ENCODE data around the gene RNF135.
"Not testable (repeated sequence)": the region's sequence is repeated elsewhere in the genome, so short reads cannot be mapped to it uniquely, and the experiment has no call there.

Gene RNF135

DNA sequence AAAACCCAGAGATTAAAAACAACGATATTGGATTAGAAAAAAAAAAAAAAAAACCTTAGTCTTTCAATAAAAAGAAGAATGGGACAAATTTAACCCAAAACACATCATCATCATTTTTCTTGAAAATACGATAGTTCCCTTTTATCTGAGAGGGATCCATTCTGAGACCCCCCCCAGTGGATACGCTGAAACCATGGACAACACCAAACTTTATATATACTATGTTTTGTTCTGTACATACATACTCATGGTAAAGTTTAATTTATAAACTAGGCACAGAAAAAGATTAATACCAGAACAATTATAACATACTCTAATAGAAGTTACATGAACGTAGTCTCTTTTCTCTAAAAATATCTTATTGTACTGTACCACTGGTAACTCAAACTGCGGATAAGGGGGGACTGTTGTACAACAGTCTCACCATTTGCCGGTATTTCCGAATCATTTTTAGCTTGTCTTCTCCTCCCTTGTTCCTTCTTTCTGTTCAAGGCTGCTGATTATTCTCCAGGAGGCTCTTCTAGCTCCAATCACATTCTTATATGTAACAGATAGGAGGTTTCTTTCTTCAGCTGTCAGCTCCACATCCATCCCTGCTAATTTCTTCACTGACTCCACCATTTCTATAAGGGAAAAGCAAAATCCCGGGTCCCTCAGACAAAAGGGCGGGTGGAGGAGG lies 37.0 kb downstream of the RNF135 start:
- TF ChIP-seq, protein P1, sequence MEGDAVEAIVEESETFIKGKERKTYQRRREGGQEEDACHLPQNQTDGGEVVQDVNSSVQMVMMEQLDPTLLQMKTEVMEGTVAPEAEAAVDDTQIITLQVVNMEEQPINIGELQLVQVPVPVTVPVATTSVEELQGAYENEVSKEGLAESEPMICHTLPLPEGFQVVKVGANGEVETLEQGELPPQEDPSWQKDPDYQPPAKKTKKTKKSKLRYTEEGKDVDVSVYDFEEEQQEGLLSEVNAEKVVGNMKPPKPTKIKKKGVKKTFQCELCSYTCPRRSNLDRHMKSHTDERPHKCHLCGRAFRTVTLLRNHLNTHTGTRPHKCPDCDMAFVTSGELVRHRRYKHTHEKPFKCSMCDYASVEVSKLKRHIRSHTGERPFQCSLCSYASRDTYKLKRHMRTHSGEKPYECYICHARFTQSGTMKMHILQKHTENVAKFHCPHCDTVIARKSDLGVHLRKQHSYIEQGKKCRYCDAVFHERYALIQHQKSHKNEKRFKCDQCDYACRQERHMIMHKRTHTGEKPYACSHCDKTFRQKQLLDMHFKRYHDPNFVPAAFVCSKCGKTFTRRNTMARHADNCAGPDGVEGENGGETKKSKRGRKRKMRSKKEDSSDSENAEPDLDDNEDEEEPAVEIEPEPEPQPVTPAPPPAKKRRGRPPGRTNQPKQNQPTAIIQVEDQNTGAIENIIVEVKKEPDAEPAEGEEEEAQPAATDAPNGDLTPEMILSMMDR (IDR thresholded peaks at IDR 0.05) = no peak
- Histone ChIP-seq H3K4me3 (peak overlapping the region; percentile 84), H3K27ac (peak overlapping the region; percentile 71 to 93)
- no peak for DNase-seq (ENCODE audit: low spot score)

DNA sequence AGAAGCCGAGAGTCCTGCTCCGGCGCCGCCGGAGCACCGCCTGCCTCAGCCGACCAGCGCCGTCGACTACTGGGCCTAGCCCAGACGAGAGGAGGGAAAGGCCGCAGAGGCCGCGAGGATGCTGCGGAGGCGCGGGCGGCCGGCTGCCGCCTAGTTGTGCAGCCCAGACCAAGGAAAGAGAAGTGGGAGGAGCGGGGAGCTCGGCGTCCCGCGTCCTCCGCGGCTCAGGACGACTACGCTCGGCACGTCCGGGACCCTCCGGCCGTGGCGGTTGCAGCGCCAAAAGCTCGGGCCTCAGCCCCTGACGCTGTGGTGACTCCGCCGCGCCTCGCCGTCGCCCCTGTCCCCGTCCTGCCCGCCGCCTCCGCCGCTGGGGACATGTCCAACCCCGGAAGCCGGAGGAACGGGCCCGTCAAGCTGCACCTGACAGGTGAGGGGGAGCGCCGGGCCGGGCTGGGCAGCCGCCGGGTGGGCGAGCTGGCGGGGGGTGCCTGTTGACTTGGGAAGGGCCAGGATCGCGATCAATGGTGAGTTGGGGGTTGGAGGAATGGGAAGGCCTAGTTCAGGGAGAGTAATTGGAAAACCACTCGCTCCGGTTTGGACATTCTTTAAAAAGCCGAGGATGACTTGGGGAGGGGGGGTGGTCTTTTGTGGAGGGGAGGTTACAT lies 37.7 kb downstream of the RNF135 start:
- peak; percentile 79 for DNase-seq (ENCODE audit: low spot score)
- TF ChIP-seq, protein P1 (IDR thresholded peaks at IDR 0.05) = no peak
- H3K4me3 ChIP-seq = peak overlapping the region; percentile 84
- peak overlapping the region; percentile 71 to 93 for H3K27ac ChIP-seq

GRCh38 chr17:31009042-31009702 lies 38.3 kb downstream of the RNF135 start:
- H3K27ac ChIP-seq = peak overlapping the region; percentile 71 to 93
- H3K4me3 ChIP-seq = peak overlapping the region; percentile 84
- DNase-seq (ENCODE audit: low spot score) = not testable (repeated sequence)

GRCh38 chr17:31010014-31010413 lies 39.2 kb downstream of the RNF135 start:
- Histone ChIP-seq H3K4me3 (peak overlapping the region; percentile 29), H3K27ac (peak overlapping the region in 1 of 2 donors; percentile 72)
- not testable (repeated sequence) for DNase-seq (ENCODE audit: low spot score)

DNA sequence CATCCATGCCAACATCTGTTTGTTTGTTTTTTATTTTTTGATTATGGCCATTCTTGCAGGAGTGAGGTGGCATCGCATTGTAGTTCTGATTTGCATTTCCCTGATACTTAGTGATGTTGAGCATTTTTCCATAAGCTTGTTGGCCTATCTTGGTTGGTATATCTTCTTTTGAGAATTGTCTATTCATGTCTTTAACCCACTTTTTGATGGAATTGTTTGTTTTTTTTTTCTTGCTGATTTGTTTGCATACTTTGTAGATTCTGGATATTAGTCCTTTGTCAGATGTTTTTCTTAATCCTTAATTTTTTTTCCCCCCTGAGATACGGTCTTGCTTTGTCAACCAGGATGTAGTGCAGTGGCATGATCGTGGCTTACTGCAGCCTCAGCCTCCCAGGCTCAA lies 43.0 kb downstream of the RNF135 start:
- Histone ChIP-seq H3K4me3 (no peak overlapping the region), H3K27ac (no peak overlapping the region)
- no peak for DNase-seq (ENCODE audit: low spot score)
- TF ChIP-seq, protein P1 (IDR thresholded peaks at IDR 0.05) = no peak

DNA sequence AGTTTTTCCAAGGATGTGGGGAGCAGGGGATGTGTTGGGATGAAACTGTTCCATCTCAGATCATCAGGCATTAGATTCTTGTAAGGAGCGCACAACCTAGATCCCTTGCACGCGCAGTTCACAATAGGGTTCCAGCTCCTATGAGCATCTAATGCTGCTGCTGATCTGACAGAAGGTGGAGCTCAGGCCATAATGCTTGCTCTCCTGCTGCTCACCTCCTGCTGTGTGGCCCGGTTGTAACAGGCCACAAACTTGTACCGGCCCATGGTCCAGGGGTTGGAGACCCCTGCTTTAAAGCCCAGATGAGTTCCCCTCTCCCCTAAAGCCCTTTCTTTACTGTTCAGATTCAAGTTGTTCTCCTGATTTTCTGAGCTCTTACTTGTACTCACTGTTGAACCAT lies 44.8 kb downstream of the RNF135 start:
- no peak for DNase-seq (ENCODE audit: low spot score)
- TF ChIP-seq, protein P1 (IDR thresholded peaks at IDR 0.05) = no peak
- H3K27ac ChIP-seq = no peak overlapping the region
- no peak overlapping the region for H3K4me3 ChIP-seq

DNA sequence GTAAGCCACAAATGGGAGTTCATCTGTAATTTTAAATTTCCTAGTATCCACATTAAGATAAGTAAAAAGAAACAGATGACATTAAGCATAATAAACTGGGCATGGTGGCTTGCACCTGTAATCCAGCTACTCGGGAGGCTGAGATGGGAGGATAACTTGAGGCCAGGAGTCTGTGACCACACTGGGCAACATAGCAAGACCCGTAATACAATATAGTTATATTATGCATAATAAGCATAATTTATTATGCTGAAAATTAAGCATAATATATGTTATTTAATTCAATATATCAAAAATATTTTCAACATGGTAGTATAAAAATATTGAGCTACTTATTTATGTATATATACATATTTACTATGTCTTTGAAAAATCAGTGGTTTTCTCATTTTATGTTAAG lies 48.2 kb downstream of the RNF135 start:
- Histone ChIP-seq H3K27ac (no peak overlapping the region), H3K4me3 (no peak overlapping the region)
- TF ChIP-seq, protein P1 (IDR thresholded peaks at IDR 0.05) = no peak
- no peak for DNase-seq (ENCODE audit: low spot score)

GRCh38 chr17:31023171-31023570 lies 52.3 kb downstream of the RNF135 start:
- not testable (repeated sequence) for H3K4me3 ChIP-seq; DNase-seq (ENCODE audit: low spot score); H3K27ac ChIP-seq

Measured in coronary artery (tissue), 2 donors.